Mucosa of descending colon (tissue), 3 donors: Measurements from ENCODE around the gene TMEM151B. TPM values are rescaled to one million over a fixed set of nuclear protein-coding genes. Genes with fewer than 3 reads are reported as not detected.

Experiments
- ATAC-seq: fragments of 200-7000 bp; cut with Tn5 transposase; one replicate; pipeline ENCODE4 v1.9.1; 2020; ENCODE audit warnings: mild to moderate bottlenecking, moderate library complexity
- DNase-seq, 3 donors: peaks; one replicate each; pipeline ENCODE4 v3.0.0-alpha.2; 2020
- H3K36me3 ChIP-seq: fragments of 200-600 bp; one replicate; pipeline ENCODE4 v1.8.0; 2021; ENCODE audit warnings: low read depth, mild to moderate bottlenecking
- H3K4me1 ChIP-seq: fragments of 200-600 bp; one replicate; pipeline ENCODE4 v1.8.0; 2021; ENCODE audit warnings: low read depth, mild to moderate bottlenecking
- H3K4me3 ChIP-seq: fragments of 200-600 bp; one replicate; pipeline ENCODE4 v1.8.0; 2021; ENCODE audit warnings: mild to moderate bottlenecking
- H3K9me3 ChIP-seq: fragments of 200-600 bp; one replicate; pipeline ENCODE4 v1.8.0; 2021; ENCODE audit warnings: mild to moderate bottlenecking
- intact Hi-C, 2 donors: fragments of 100-400 bp; cut with DNase I in 1 of 2; cut with micrococcal nuclease in 1 of 2; formaldehyde crosslinking; loops; one replicate each; pipeline versions ENCODE4 v1.11.0 to v1.11.1; 2022; cut with DNase I, micrococcal nuclease
- total RNA-seq, 3 donors: library from RNA; stranded (reverse); fragmentation: NEBNext Ultra II Directional in 2 of 3; extraction: Animal tissue kit (Norgen Biotek cat#: 25700) in 2 of 3; gene quantifications; one replicate each; pipeline versions ENCODE4 v1.2.1 to v1.2.4, GENCODE V29; 2021 to 2023
- TF ChIP-seq, protein P1 (sequence below): fragments of 200-600 bp; IDR thresholded peaks from one replicate; pipeline ENCODE4 v1.8.0; 2022; ENCODE audit warnings: antibody characterized with exemption, mild to moderate bottlenecking
- donor health status: DM: no; HTN: no; CAD: no; lungs with moderate emphysema.
- donor health status: DM: no; HTN: no; CAD: no.
- donor health status: DM: no; HTN: yes; CAD: no.

The TMEM151B gene
- total RNA-seq, 3 donors from 2014 or later: 0.17 to 1.4 (median 0.31) TPM

DNA sequence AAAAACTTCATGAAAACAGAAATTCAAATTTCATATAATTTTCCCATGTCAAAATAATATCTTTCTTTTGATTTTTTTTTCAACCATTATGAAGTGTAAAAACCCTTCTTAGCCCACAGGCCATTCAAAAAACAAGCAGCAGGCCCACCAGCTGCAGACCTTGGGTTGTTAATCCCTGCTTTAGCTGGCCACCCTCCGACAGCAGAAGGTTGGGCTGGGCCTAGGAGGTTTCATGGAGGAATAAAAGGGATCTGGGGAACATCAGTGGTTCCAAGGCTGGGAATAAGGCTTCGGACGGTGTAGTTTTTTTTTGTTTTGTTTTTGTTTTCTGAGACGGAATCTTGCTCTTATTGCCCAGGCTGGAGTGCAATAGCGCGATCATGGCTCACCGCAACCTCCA is 26.9 kb upstream of the TMEM151B start:
- TF ChIP-seq, protein P1, sequence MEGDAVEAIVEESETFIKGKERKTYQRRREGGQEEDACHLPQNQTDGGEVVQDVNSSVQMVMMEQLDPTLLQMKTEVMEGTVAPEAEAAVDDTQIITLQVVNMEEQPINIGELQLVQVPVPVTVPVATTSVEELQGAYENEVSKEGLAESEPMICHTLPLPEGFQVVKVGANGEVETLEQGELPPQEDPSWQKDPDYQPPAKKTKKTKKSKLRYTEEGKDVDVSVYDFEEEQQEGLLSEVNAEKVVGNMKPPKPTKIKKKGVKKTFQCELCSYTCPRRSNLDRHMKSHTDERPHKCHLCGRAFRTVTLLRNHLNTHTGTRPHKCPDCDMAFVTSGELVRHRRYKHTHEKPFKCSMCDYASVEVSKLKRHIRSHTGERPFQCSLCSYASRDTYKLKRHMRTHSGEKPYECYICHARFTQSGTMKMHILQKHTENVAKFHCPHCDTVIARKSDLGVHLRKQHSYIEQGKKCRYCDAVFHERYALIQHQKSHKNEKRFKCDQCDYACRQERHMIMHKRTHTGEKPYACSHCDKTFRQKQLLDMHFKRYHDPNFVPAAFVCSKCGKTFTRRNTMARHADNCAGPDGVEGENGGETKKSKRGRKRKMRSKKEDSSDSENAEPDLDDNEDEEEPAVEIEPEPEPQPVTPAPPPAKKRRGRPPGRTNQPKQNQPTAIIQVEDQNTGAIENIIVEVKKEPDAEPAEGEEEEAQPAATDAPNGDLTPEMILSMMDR: no peak
- Histone ChIP-seq H3K36me3 (no peaks in the 10 kb centered on the region), H3K4me3 (no peak overlapping the region), H3K4me1 (peaks cover 6% of the 10 kb centered on the region), H3K9me3 (no peaks in the 10 kb centered on the region)
- peak in 1 of 3 donors; percentile 1 for DNase-seq
- no peak for ATAC-seq
- intact Hi-C loops: no loop called here

DNA sequence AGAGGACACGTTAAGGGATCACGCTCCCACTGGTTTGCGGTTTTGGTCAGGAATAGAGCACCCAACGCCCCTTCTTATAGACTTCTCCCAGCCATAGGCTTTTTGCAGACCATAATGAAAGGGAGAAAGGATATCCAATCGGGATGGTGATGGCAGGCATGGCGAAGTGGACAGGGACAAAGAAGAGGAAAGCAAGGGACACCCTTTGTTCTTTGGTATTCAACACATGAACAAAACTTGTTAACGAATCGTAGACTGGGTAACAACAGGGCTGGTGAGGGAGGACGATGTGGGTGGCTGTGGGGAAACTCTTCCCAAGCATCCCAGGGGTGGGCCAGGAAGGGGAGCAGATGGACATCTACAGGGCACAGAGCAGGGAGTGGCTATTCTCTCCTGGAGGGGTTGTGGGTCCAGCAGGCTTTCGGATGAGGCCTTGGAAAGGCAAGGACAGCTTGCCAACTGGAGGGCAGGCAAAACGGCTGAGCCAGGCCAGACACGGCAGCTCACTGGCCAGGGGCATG is 24.8 kb upstream of the TMEM151B start:
- Histone ChIP-seq H3K9me3 (no peaks in the 10 kb centered on the region), H3K36me3 (no peaks in the 10 kb centered on the region), H3K4me1 (peaks cover 15% of the 10 kb centered on the region), H3K4me3 (no peak overlapping the region)
- DNase-seq (peak in 1 of 3 donors; percentile 62), ATAC-seq (no peak)
- intact Hi-C loops: no loop called here
- TF ChIP-seq, protein P1: no peak

DNA sequence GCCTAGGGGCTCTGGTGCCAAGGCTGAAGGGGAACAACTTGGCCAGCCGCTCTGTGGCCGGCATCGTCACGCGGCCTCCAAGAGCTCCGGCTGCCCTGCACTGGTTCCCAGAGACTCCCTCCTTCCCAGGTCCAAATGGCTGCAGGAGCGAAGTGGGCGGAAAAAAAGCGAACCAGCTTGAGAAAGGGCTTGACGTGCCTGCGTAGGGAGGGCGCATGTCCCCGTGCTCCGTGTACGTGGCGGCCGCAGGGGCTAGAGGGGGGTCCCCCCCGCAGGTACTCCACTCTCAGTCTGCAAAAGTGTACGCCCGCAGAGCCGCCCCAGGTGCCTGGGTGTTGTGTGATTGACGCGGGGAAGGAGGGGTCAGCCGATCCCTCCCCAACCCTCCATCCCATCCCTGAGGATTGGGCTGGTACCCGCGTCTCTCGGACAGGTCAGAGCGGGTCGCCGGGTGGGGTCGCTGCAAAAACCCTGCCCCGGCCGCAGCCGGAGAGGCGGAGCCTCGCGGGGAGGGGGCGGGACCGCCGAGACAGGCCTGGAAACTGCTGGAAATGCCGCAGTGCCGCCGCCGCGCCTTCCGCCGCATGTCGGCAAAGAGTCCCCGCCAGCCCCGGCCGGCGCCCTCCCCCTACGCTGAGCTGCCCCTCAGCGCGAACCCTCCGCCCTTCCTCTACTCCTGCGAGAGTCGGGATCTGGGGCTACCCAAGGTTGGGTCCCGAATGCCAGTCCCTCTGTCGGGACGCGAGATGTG is 24.2 kb upstream of the TMEM151B start:
- intact Hi-C loops: no loop called here
- ATAC-seq (peak; percentile 82), DNase-seq (peak; percentile 92 to 94 (median 94))
- Histone ChIP-seq H3K36me3 (no peaks in the 10 kb centered on the region), H3K9me3 (no peaks in the 10 kb centered on the region), H3K4me1 (peaks cover 15% of the 10 kb centered on the region), H3K4me3 (peak overlapping the region; percentile 71)
- TF ChIP-seq, protein P1: no peak

DNA sequence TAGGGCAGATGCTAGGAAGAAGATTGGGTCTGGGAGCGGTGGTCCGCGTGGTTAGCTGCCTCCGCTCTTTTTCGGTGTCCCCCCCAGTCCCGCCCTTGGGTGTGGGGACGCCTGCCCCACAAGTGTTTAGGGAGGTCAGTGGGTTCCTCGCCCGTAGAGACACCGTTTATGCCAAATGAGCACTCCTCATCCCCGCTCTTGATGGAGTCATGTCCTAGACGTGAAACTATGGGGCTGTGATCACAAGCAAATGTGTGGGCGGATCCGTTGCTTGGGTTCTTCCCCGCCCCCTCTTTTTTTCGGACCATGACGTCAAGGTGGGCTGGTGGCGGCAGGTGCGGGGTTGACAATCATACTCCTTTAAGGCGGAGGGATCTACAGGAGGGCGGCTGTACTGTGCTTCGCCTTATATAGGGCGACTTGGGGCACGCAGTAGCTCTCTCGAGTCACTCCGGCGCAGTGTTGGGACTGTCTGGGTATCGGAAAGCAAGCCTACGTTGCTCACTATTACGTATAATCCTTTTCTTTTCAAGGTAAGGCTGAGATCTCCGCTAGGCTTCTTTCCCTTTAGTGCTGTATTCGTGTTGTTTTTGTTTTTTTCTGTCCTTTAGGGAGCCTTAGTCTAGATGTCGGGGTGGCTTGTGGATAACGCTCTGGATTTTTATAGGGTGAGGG is 23.4 kb upstream of the TMEM151B start, which contains the start of gene HSP90AB1:
Gene HSP90AB1, plus strand, starts transcription at position 439 of the 675 bp plus-strand sequence. CDS start 1,529 bp downstream, outside the sequence.
- Histone ChIP-seq H3K36me3 (peaks cover 4% of the 10 kb centered on the region), H3K4me1 (peaks cover 15% of the 10 kb centered on the region), H3K9me3 (no peaks in the 10 kb centered on the region), H3K4me3 (peak within 1 kb of the TSS; percentile 71)
- ATAC-seq: peak; percentile 90
- intact Hi-C loops: no loop called here
- peak; percentile 96 to 98 (median 97) for DNase-seq
- TF ChIP-seq, protein P1: no peak

DNA sequence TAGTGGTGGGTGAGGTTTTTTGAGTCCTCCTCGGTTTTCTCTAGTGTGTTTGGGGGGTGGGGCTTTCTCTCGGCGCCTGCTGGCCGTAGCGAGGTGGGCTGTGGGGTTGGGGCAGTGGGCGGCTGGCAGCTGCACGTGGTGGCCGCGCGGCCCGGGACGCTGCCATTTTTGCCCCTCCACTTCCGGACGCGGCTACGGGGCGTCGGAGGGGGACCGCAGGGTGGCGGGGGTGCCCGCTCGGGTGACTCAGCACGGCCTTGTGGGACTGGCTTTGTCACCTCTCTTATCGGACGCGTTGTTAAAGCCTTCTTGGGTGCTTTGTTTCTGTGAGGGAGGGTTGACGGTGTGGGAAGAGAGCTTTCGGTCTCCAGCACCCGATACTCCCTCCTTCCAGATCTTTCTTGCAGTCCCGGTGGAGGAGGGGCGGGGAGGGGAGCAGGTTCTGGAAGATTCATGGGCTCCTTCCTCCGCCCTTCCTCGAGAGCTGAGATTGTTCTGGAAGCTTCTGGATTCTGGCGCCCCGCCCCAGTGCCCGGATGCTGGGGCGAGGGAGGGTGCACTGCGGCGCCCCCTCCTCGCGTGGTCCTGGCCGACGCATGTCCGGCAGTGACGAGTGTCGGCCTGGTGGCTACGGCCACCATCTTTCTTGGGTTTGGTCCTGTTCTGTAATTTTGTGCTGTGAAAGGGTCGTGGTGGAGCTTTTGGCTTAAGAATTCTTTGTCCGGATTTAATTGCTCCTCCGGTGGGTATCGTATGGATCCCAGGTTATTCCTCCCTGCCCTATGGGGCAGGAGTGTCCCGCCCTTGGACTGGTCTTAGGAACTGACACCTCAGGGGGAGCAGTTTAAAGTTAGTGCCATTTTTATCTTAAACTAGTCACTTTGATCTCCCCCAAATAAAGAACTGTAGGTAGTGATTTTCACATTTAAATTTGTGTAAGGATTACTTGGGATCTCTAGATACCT is 22.6 kb upstream of the TMEM151B start:
- Histone ChIP-seq H3K4me3 (peak overlapping the region; percentile 71), H3K9me3 (no peaks in the 10 kb centered on the region), H3K4me1 (peaks cover 15% of the 10 kb centered on the region), H3K36me3 (peaks cover 11% of the 10 kb centered on the region)
- DNase-seq (peak; percentile 83 to 89 (median 84)), ATAC-seq (peak; percentile 70)
- TF ChIP-seq, protein P1: no peak
- intact Hi-C loops: no loop called here
